ENCODE results near the gene MCL1.
A peak's percentile ranks its signal among the peaks of the same experiment; 100 is the strongest.
"Not testable (repeated sequence)": the region's sequence is repeated elsewhere in the genome, so short reads cannot be mapped to it uniquely, and the experiment has no call there.

MCL1 gene

DNA sequence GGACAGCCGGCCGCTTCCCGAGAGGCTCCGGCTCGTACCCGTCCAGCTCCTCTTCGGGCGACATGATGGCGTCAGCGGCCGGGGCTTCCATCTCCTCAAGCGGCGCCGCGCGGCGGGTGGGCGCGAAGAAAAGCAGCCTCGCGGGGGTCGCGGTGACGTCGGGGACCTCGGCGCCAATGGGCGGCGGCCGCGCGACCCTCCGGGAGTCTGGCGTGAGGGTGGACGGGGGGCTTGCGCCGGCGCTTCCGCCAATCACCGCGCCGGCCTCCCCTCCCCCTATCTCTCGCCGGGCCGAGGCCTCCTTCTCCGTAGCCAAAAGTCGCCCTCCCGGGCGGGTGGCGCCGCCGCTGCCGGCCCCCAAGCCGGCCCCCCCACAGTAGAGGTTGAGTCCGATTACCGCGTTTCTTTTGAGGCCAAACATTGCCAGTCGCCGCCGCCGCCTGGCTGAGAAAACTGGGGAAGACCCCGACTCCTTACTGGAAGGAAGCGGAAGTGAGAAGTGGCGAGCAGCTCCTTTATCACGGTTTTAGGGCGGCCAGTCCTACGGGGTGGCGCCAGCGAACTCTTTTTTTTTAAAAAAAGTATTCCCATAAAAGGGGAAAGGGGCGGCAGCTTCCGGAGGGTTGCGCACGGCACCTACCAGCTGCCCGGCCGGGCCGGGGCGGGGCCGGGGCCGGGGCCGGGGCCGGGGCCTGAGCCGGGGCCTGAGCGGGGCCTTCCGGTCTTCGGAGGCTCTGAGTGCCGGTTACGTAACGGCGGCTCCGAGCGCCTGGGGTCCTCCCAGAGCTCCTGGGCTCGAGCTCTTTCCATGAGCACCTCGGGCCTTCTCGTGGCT, at the start of gene MCL1:
Gene MCL1, minus strand, starts transcription at position 501 of the 835 bp plus-strand sequence. Its CDS starts 80 bp downstream, at position 421.
- H3K27ac ChIP-seq = peak within 1 kb of the TSS; percentile 98
- ChIA-PET CTCF (interaction anchor here (0.6 to 1.1 kb wide), 5 partner anchors 24 to 248 kb away, joined by 3 to 5 read pairs (median 3); partner anchors contain the start of gene FALEC), POLR2A (ENCODE audit: low non-redundant PET) (interaction anchor here (0.6 to 2.4 kb wide), 12 partner anchors 8 to 376 kb away, joined by 3 to 16 read pairs (median 3); partner anchors contain the start of gene ENSA)
- TF ChIP-seq CTCF (conservative IDR thresholded peaks at IDR 0.05; ENCODE audit: low read depth) = no peak
- peak; percentile 90 for DNase-seq (ENCODE audit: low spot score)

DNA sequence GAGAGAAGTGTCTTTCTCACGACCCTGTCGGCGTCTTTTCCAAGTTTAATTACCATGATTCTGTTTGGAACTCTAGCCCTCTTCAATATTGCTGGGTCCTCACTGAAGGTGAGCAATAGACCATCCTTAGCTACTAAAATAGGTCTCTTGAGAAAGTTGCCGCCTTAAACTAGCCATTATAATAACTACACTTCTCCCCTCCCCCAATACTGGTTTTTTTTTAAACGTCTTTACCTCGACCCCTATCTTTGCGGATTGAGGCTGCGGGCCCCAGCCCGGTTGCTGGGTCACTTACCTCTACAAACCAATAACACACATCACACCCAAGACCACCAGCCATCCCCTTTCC, 49.3 kb upstream of the MCL1 start:
- POLR2A ChIA-PET (ENCODE audit: low non-redundant PET) = interaction anchor here (0.6 to 1.3 kb wide), 3 partner anchors 20 to 306 kb away, joined by 3 to 7 read pairs (median 4); partner anchors contain the start of gene MCL1
- peak overlapping the region; percentile 91 for H3K27ac ChIP-seq
- DNase-seq (ENCODE audit: low spot score) = no peak
- no peak for TF ChIP-seq CTCF (conservative IDR thresholded peaks at IDR 0.05; ENCODE audit: low read depth)
- CTCF ChIA-PET = interaction anchor here (1.6 kb wide), 1 partner anchor 68 kb away, joined by 5 read pairs; no protein-coding TSS in a partner anchor

- DNase-seq (ENCODE audit: low spot score) = no peak
- TF ChIP-seq CTCF (conservative IDR thresholded peaks at IDR 0.05; ENCODE audit: low read depth) = no peak
- CTCF ChIA-PET = interaction anchor here (0.6 kb wide), 2 partner anchors 46 to 105 kb away, joined by 3 to 4 read pairs; no protein-coding TSS in a partner anchor
- POLR2A ChIA-PET (ENCODE audit: low non-redundant PET) = interaction anchor here (0.5 to 1.2 kb wide), 3 partner anchors 11 to 49 kb away, joined by 3 to 8 read pairs (median 4); partner anchors contain the start of gene MCL1
- H3K27ac ChIP-seq = no peak overlapping the region
Measured at GRCh38 chr1:150627826-150628410, 48.5 kb upstream of the MCL1 start.

DNA sequence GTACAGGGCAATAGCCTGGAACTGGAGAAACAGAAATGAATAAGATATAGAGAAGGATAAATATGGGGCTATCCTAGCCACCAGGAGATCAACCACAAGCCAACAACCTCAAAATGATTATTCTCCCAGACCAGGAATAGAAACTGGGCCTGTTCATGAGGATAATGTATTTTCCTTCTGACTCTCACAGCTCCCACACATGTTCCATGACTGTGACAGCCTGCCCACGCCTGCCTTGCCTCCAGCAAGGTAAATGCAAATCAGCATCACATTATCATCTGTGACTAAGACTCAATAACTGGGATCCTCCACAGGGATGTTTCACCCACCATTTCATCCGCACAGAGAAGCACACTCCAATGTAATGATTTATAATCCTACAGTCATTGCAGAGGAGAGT, 46.7 kb upstream of the MCL1 start:
- ChIA-PET POLR2A (ENCODE audit: low non-redundant PET) (no interaction called here), CTCF (no interaction called here)
- DNase-seq (ENCODE audit: low spot score) = peak; percentile 52
- no peak for TF ChIP-seq CTCF (conservative IDR thresholded peaks at IDR 0.05; ENCODE audit: low read depth)
- peak overlapping the region; percentile 36 for H3K27ac ChIP-seq

DNA sequence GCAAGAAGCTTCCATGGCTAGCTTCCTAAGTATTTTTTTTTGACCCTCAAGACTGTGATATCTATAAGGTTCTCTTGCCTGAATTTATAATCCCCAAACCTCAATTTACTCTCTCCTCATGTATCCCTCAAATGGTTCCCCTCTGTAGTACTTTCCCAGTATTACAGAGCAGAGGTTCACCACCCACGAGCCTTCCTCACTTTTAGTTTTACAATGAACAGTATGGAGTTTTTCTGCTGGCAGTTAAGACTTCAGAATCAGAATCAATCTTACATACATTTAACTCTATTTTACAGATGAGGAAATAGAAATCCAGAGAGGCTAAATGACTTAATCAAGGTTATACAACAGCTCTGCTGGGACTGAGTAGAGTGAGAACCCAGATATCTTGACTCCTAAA, 45.1 kb upstream of the MCL1 start:
- H3K27ac ChIP-seq = peak overlapping the region; percentile 41
- CTCF ChIA-PET = interaction anchor here (0.6 to 0.7 kb wide), 2 partner anchors 40 to 45 kb away, joined by 5 read pairs; partner anchors contain the start of gene MCL1
- DNase-seq (ENCODE audit: low spot score) = not testable (repeated sequence)
- POLR2A ChIA-PET (ENCODE audit: low non-redundant PET) = interaction anchor here (0.7 kb wide), 1 partner anchor 45 kb away, joined by 3 read pairs; the partner anchor contains the start of gene MCL1

DNA sequence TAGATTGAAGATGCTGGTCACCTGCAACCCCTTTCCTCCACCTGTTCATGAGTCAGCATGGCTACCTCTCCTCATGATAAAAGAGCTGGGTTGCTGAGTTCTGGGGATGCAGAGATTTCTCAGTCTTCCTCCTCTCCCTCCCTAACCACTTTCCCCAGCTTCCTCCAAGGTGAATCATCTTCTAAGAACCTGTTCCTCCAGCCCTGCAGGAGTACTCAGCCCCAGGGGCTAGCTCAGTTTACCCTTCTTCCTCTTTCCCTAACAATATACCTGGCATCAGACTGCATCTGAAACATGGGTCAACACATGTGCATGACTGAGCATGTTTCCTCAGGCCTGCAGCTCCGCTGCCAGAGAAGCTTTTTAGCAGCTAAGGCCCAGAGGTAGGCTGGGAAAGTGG, 44.7 kb upstream of the MCL1 start:
- ChIA-PET CTCF (interaction anchor here (0.6 to 0.7 kb wide), 3 partner anchors 39 to 278 kb away, joined by 3 to 5 read pairs (median 5); partner anchors contain the start of gene MCL1), POLR2A (ENCODE audit: low non-redundant PET) (interaction anchor here (0.7 kb wide), 1 partner anchor 44 kb away, joined by 3 read pairs; the partner anchor contains the start of gene MCL1)
- peak; percentile 62 for DNase-seq (ENCODE audit: low spot score)
- H3K27ac ChIP-seq = peak overlapping the region; percentile 41

- POLR2A ChIA-PET (ENCODE audit: low non-redundant PET) = no interaction called here
- CTCF ChIA-PET = interaction anchor here (0.7 kb wide), 1 partner anchor 130 kb away, joined by 3 read pairs; no protein-coding TSS in a partner anchor
- no peak for DNase-seq (ENCODE audit: low spot score)
Measured at GRCh38 chr1:150622303-150622975, 43.0 kb upstream of the MCL1 start.

More at GRCh38 chr1:150622303-150622975, 43.0 kb upstream of the MCL1 start:
- TF ChIP-seq CTCF (conservative IDR thresholded peaks at IDR 0.05; ENCODE audit: low read depth) = no peak
- peak overlapping the region; percentile 61 for H3K27ac ChIP-seq
